ENCODE results near the gene ARID5B. TPM values are rescaled to one million over a fixed set of nuclear protein-coding genes. Genes with fewer than 3 reads are reported as not detected.

Gene ARID5B
- total RNA-seq, 1 donor = 94.1 TPM

DNA sequence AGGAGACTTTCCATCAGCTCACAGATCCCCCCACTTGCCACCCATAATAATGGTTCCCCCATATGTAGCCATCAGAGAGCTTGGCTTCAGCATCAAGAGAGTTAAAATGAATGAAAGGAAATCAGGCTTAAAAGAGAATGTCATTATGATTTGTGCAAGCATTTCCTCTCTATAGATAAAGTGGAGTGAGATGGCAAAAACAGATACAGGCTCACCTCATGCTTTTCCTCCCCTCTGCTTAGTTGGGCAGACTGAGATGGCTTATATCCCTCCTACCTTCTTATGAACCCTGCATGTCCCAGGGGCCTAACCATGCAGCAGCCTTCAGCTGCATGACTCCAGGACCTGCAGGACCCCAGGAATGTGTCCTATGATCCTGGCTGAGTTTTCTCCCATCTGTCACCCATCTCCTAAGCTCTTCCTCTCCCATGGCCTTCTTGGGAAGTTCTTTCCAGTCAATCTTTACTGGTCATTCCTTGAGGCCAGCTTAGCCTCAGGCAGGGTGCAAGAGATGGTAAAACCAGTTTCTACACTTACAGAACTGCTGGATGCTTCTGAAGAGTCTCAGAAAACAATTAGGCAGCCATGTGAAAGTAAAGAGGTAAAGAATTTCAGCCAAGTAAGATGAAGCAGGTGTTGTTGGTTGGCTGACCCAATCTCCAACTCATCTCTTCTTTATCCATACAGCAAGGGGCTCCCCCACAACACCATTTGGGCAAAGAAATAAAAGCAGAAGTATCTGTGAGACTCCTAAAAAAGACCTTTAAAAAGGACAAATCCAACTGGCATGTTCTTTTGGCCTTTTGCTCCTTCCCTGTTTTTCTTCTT is 207.5 kb downstream of the ARID5B start:
- Histone ChIP-seq H2AFZ (ENCODE audit: low read length) (no peak overlapping the region), H3K9me3 (ENCODE audit: low read depth, low read length) (no peaks in the 10 kb centered on the region), H3K79me2 (ENCODE audit: insufficient read depth, low read length) (no peaks in the 10 kb centered on the region), H3K4me2 (ENCODE audit: insufficient read depth, low read length) (no peak overlapping the region), H3K27ac (ENCODE audit: low read depth, low read length) (no peak overlapping the region), H3K36me3 (ENCODE audit: insufficient read depth, low read length) (no peaks in the 10 kb centered on the region), H3K4me1 (ENCODE audit: insufficient read depth, low read length) (peaks cover 9% of the 10 kb centered on the region), H4K20me1 (ENCODE audit: insufficient read depth, low read length) (no peaks in the 10 kb centered on the region), H3K27me3 (ENCODE audit: insufficient read depth, low read length) (no peaks in the 10 kb centered on the region), H3K4me3 (ENCODE audit: insufficient read depth, low read length) (no peak overlapping the region)
- no peak for TF ChIP-seq CTCF (IDR thresholded peaks at IDR 0.05; ENCODE audit: extremely low read depth, low read depth, low read length)
- no peak for DNase-seq (ENCODE audit: insufficient read length, low spot score, missing footprints)

- Histone ChIP-seq H2AFZ (ENCODE audit: low read length) (no peak overlapping the region), H3K4me3 (ENCODE audit: insufficient read depth, low read length) (no peak overlapping the region), H3K36me3 (ENCODE audit: insufficient read depth, low read length) (no peaks in the 10 kb centered on the region), H3K9me3 (ENCODE audit: low read depth, low read length) (no peaks in the 10 kb centered on the region), H3K27ac (ENCODE audit: low read depth, low read length) (no peak overlapping the region), H3K79me2 (ENCODE audit: insufficient read depth, low read length) (no peaks in the 10 kb centered on the region), H3K4me1 (ENCODE audit: insufficient read depth, low read length) (peaks cover 9% of the 10 kb centered on the region), H3K27me3 (ENCODE audit: insufficient read depth, low read length) (no peaks in the 10 kb centered on the region), H4K20me1 (ENCODE audit: insufficient read depth, low read length) (no peaks in the 10 kb centered on the region), H3K4me2 (ENCODE audit: insufficient read depth, low read length) (no peak overlapping the region)
- TF ChIP-seq CTCF (IDR thresholded peaks at IDR 0.05; ENCODE audit: extremely low read depth, low read depth, low read length) = no peak
- DNase-seq (ENCODE audit: insufficient read length, low spot score, missing footprints) = no peak
Observed at GRCh38 chr10:62109587-62110293, 208.2 kb downstream of the ARID5B start.

- no peak overlapping the region for H3K4me2 ChIP-seq (ENCODE audit: insufficient read depth, low read length)
- no peaks in the 10 kb centered on the region for H3K36me3 ChIP-seq (ENCODE audit: insufficient read depth, low read length)
- no peak for TF ChIP-seq CTCF (IDR thresholded peaks at IDR 0.05; ENCODE audit: extremely low read depth, low read depth, low read length)
- no peak overlapping the region for H2AFZ ChIP-seq (ENCODE audit: low read length)
- no peaks in the 10 kb centered on the region for H3K79me2 ChIP-seq (ENCODE audit: insufficient read depth, low read length)
- H3K4me1 ChIP-seq (ENCODE audit: insufficient read depth, low read length) = peaks cover 9% of the 10 kb centered on the region
- H3K27ac ChIP-seq (ENCODE audit: low read depth, low read length) = no peak overlapping the region
- DNase-seq (ENCODE audit: insufficient read length, low spot score, missing footprints) = no peak
- no peaks in the 10 kb centered on the region for H4K20me1 ChIP-seq (ENCODE audit: insufficient read depth, low read length)
- H3K27me3 ChIP-seq (ENCODE audit: insufficient read depth, low read length) = no peaks in the 10 kb centered on the region
- no peak overlapping the region for H3K4me3 ChIP-seq (ENCODE audit: insufficient read depth, low read length)
- H3K9me3 ChIP-seq (ENCODE audit: low read depth, low read length) = no peaks in the 10 kb centered on the region
Observed at GRCh38 chr10:62112300-62112699, 210.8 kb downstream of the ARID5B start.

GRCh38 chr10:62112963-62113362 is 211.5 kb downstream of the ARID5B start:
- H2AFZ ChIP-seq (ENCODE audit: low read length) = peak overlapping the region; percentile 17
- H4K20me1 ChIP-seq (ENCODE audit: insufficient read depth, low read length) = no peaks in the 10 kb centered on the region
- H3K27me3 ChIP-seq (ENCODE audit: insufficient read depth, low read length) = no peaks in the 10 kb centered on the region
- H3K4me2 ChIP-seq (ENCODE audit: insufficient read depth, low read length) = no peak overlapping the region
- peaks cover 9% of the 10 kb centered on the region for H3K4me1 ChIP-seq (ENCODE audit: insufficient read depth, low read length)
- no peak for TF ChIP-seq CTCF (IDR thresholded peaks at IDR 0.05; ENCODE audit: extremely low read depth, low read depth, low read length)
- no peak for DNase-seq (ENCODE audit: insufficient read length, low spot score, missing footprints)
- no peaks in the 10 kb centered on the region for H3K9me3 ChIP-seq (ENCODE audit: low read depth, low read length)
- no peak overlapping the region for H3K27ac ChIP-seq (ENCODE audit: low read depth, low read length)
- no peak overlapping the region for H3K4me3 ChIP-seq (ENCODE audit: insufficient read depth, low read length)
- no peaks in the 10 kb centered on the region for H3K79me2 ChIP-seq (ENCODE audit: insufficient read depth, low read length)
- no peaks in the 10 kb centered on the region for H3K36me3 ChIP-seq (ENCODE audit: insufficient read depth, low read length)
